NCI-H1436 (cell line): ENCODE data around the gene EFNA4.
A peak's percentile ranks its signal among the peaks of the same experiment; 100 is the strongest.

Experiments used
- DNase-seq: peaks from one replicate; lab custom pipeline; 2025; lab: John Stamatoyannopoulos, UW

The EFNA4 gene, protein sequence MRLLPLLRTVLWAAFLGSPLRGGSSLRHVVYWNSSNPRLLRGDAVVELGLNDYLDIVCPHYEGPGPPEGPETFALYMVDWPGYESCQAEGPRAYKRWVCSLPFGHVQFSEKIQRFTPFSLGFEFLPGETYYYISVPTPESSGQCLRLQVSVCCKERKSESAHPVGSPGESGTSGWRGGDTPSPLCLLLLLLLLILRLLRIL

DNA sequence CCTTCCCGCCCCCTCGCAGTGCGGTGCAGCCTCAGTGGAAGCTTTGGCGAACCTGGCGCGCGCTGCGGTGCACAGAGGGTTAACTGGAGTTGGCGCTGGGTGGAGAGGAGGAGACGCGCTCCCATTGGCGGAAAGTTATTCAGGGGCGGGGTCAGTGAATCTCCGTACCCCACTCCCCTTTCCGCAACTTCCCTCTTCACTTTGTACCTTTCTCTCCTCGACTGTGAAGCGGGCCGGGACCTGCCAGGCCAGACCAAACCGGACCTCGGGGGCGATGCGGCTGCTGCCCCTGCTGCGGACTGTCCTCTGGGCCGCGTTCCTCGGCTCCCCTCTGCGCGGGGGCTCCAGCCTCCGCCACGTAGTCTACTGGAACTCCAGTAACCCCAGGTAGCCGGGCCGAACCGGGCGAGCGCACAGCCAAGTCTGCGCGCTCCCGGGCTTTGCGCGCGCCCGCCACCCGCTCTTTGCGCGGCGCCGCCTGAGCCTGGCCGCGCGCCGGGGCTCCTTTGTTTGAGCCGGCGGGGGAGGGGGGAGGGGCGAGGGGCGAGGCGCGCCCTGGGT lies at the start of gene EFNA4:
Gene EFNA4, plus strand, starts transcription at position 191 of the 561 bp plus-strand sequence. Its CDS starts 84 bp downstream, at position 275.
- DNase-seq = peak; percentile 47

DNA sequence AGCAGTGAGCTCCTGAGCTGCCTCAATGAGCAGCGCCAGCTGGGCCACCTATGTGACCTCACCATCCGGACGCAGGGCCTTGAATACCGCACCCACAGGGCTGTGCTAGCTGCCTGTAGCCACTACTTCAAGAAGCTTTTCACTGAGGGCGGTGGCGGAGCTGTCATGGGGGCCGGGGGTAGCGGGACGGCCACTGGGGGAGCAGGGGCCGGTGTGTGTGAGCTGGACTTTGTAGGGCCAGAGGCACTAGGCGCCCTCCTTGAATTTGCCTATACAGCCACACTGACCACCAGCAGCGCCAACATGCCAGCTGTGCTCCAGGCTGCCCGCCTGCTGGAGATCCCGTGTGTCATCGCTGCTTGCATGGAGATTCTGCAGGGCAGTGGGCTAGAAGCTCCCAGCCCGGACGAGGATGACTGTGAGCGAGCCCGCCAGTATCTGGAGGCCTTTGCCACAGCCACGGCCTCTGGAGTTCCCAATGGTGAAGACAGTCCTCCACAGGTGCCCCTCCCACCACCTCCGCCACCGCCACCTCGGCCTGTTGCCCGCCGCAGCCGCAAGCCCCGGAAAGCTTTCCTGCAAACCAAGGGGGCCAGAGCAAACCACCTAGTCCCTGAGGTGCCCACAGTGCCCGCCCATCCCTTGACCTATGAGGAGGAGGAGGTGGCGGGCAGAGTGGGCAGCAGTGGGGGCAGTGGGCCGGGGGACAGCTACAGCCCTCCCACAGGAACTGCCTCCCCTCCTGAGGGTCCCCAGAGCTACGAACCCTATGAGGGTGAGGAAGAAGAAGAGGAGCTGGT lies 48.6 kb upstream of the EFNA4 start:
- no peak for DNase-seq

DNA sequence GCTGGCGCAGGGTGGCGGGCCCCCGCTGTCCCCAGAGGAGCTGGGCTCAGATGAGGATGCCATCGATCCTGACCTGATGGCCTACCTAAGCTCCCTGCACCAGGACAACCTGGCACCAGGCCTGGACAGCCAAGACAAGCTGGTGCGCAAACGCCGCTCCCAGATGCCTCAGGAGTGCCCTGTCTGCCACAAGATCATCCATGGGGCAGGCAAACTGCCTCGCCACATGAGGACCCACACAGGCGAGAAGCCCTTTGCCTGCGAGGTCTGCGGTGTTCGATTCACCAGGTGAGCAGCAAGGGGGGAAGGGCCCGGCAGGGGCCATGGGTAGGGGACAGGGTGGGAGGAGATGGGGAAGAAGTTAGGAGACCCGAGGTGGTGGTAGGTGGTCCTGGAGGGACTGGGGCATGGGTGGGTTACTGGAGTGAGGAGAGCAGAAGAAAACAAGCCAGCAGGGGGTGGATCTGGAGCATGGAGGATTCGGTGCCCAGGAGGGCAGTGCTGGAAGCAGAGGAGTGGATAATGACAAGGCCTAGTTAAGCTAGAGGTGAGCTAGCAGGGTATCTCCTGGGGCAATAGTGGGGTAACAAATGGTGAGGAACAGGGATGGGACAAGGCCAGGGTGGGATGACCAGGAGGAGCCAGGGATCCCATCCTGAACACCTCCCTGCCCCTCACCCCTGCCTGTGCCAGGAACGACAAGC lies 47.9 kb upstream of the EFNA4 start:
- DNase-seq = no peak

DNA sequence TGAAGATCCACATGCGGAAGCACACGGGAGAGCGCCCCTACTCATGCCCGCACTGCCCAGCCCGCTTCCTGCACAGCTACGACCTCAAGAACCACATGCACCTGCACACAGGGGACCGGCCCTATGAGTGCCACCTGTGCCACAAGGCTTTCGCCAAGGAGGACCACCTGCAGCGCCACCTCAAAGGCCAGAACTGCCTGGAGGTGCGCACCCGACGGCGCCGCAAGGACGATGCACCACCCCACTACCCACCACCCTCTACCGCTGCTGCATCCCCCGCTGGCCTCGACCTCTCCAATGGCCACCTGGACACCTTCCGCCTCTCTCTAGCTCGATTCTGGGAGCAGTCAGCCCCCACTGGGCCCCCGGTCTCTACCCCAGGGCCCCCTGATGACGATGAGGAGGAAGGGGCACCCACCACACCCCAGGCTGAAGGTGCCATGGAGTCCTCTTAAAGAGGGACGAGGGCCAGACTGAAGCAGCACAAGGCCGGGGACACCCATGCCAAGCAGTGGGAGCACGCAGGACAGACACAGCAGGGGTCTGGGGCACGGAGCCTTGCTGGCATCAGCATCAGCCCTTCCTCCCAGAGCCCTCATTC lies 47.2 kb upstream of the EFNA4 start:
- no peak for DNase-seq

DNA sequence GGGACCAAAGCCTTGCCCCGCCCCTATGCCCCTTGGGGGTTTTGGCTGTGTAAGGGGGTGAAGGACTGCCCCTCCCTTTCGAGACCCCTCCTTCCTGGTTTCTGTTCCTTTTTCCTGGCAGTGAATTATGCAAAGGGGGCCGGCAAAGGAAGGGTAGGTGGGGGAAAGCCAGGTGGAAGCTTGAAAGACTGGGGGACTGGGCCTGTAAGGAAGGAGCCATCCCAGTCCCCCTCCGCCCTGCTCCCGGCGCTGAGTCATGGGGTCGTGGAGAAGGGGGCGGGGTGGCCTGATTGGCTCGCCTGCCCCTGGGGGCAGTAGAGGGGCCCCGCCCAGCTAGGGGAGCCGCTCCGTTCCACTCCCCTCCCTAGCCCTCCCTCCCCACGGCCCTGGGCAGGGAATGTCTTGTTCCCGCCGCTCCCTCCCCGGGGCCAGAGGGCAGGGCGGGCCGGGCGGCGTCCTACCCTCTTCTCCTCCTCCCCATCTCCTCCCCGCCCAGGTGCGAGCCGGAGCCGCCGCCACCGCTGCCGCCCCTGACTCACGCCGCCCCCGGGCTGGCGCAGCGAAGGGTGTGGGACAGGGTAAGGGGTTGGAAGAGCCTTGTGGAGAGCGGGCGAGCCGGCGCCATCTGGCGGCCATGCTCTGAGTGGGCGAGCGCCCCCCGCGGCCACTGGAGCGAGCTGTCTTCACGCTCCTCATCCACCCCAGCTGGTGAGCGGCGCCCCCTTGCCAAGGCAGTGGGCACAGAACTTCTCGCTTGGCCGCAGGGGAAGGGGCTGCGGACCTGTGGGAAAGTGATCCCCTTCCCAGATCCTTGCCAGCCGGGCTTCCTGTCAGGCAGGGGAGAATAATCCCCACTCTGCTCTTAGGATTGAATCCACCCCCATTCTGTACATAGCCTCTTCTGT lies 46.2 kb upstream of the EFNA4 start:
- peak; percentile 86 for DNase-seq

DNA sequence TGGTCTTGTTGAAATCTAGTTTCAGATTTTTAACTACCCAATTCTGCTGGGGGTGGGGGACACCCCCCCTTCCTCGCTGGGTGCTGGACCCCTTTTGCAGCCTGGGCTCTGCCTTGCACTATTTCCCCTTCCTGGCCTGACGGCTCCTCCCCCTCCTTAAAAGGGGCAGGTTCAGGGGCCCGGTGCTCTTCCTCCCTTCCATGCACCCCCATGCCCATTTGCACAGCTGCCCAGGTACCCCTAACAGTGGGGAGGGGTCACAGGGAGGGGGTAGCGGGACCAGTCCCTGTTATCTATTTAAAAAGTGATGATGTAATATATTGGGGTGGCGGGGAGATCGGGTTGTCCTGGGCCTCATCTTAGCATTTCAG lies 45.6 kb upstream of the EFNA4 start:
- no peak for DNase-seq

DNA sequence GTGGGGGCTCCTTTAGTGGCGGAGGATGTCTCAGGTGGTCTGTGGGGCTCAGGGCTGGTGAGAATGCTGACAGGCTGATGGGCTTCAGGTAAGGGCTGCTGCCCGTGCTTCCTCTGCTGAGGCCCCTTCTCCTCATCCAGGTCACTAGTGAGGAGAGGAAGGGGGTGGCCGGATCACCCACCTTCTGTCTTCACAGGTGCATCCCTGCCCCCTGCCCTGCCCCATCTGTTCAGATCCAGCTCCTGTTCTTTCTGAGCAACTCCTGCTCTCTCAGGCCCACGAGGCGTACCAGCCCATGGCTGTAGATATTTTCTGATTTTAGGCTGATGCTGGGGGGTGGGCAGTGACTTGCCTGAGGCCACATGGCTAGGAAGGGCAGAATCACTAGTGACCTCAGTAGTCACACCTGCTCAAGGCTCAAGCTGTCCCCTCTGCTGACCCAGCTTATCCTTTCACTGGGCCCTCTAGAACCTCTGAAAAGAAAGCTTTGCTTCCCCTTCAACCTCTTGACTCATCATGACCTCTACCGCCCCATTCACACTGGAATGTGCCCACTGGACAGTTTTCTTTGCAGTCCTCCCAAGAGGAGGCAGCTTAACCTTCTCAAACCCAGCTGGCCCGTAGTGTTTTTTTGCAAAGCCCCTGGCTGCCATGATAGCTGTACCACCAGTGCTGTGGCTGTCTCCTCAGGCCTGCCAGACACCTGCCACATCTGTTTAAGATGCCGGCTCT lies 44.8 kb upstream of the EFNA4 start:
- no peak for DNase-seq

DNA sequence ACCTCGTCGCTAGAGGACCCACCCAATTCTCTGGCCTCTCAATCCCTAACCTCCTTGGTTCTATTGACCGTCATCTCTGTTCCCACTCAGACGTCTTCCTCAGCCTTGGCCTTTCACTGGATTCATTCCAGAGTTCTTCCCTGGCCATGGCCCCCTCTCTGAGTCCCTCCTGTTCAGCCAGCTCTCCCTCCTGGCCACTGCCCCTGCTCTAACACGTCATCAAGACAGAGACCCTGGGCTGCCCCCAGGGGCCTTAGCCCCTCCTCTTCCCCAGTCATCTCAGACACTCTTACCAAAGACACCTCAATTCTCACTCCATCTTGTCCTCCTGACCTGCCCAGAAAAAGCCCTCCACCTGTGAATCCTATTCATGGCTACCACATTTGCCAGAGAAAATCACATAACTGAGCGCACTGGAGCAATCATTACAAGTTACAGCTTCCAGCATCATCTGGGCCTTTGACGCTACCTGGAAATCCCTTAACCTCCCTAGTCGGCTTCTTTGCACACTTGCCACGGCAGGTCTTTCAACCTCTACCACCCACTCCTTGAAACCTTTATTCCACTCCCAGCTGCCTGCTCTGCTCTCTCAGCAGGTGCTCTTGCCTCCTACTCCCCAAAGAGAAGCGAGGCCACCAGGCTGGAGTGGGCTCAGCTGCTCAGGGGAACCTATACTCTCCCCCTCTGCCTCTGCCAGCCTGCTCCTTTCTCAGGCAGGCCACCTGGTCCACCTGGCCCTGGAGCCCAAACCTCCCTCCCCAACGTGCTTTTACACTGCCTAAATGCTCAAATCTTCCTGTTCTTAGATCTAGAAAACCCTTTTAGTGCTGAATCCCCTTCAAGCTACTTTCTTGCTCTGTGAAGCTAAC lies 43.9 kb upstream of the EFNA4 start:
- DNase-seq = no peak

DNA sequence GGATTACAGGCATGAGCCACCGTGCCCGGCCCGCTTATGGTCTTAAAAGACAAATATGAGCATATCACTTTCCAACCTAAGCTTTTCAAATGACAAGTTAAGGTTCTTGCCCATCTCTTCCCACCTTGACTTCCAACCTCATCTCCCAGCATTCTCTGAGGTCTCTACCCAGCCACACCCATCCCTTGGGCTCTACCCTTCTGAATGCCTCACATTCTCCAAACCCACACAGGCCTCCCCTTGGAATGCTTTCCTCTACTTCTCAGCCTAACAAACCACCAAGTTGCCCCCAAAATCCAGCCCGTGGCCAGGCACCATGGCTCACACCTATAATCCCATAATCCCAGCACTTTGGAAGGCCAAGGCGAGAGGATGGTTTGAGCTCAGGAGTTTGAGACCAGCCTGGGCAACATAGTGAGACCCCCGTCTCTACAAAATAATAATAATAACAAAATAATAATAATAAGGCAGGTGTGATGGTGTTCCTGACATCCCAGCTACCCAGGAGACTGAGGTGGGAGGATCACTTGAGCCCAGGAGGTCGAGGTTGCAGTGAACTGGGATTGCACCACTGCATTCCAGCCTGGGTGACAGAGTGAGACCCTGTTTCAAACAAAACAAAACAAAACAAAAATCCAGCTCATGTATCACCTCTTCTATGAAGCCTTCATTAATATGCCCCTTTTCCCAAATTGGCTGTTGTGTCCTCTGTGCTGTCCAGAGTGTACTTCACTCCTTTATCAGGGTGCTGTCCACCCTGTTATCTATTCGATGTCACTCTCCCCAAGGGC lies 41.2 kb upstream of the EFNA4 start:
- no peak for DNase-seq

DNA sequence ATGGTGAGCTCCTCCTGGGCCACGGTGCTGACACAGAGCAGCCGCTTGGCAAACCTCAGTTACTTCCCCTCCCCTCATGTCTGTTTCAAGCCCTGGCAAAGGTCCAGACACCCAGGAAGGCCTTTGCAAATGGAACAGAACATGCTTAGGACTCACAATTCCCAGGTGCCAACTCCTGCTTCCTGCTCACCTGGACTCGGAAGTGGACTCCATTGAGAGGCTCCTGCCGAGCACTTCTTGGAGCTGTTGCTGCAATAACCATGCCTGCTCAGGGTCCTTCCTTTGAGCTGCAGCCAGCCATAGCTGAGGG lies 40.7 kb upstream of the EFNA4 start:
- DNase-seq = no peak

DNA sequence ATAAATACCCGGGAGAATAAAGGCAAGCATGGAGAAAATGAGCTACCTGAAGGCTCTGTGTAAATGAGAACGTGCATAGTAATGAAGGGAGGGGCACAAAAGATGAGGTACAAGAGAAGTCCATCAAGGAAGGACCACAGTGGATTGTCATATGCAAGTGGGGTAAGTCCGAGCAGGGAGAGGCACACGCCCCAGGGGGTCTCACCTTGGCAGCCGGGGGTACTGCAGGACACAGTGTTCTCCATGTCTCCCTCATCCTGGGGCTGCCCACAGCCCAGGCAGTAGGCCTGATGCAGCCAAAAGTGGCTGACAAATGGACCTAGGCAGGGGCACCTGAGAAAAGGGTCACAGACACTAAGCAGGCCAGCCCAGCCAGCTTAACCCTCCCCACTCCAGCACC lies 39.9 kb upstream of the EFNA4 start:
- no peak for DNase-seq

DNA sequence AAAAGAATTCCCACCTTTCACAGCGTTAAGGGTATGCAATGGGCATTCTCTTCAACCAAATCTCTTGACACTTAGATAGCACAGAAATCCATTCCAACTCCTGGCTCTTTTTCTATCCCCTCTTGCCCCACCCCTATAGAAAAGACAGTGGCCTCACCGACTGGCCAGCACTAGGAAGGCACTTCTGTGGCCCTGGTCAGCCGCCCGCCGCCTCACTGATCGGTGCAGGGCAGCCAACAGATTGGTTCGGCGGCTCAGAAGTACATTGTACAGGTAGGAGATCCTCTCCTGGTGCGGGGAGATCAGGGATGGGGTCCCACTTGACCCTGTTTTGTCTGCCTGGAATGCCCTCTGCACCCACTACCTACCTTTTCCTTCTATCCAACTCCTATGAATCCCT lies 39.2 kb upstream of the EFNA4 start:
- DNase-seq = no peak

DNA sequence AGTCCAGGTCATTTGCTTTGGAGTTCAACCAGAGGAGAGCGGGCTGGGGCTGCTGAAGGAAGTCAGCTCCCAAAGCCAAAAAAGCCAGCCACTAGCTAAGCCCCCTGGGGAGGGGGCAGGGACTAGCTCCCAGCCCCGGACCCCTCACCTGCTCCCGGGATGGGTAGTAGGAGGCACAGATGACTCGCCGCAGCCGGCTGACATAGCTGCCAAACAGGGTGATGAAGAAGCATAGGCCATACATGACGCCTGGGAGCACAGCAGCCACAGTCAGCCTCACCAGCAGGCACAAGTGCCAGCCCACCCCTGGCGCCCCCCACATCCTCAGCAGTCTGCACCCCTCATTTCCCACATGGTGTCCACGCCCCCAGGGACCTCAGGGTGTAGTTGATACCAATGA lies 37.4 kb upstream of the EFNA4 start:
- no peak for DNase-seq

DNA sequence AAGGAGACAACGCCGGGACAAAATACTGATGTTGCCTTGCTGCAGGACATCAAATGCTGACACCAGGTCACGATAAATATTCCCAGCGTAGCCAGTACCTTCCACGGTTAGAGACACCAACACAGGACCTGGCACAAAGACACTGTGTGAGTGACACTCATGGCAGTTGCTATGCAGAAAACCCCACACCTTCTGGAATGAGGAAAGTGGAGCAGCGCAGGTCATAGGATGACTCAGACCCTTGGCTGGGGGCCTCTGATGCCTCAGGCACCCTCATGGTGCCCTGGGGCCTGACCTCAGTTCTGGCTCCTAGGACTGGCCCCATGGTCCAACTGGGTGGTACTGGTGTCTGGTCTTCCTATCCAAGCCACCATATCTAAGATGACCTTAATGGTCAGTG lies 37.0 kb upstream of the EFNA4 start:
- no peak for DNase-seq

DNA sequence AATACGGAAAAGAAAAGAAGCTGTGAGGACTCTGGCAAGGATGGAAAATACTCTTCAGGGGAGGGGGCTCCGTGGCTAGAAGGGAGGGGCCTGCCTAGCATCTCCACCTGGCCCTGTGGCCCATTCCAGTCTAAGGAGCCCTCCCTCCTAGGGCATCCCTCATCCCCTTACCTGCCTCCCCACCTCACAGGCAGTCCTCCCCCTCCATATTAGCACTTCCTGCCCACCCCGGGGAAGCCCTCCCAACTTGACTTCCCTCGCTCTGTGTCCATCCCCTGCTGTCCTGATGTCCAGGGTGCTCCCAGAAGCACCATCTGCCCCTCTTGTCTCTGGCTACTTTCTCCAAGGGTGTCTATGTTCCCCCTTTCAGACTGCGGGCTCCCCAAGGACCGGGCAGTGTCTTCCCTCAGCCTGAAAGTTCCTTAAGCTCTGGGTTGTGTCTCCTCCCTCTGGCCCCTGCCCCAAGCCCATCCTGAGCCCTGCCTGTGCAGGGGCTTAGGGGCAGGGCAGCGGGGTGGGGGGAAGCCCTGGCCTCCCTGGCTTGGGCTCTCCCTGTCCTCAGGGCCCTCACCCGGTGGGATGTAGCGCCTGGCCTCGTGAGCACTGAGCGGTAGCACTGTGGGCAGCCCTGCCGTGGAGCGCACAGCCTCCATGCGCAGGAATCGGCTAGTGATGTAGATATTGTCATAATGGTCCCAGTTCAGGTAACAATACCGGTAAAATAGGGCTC lies 33.9 kb upstream of the EFNA4 start:
- no peak for DNase-seq

DNA sequence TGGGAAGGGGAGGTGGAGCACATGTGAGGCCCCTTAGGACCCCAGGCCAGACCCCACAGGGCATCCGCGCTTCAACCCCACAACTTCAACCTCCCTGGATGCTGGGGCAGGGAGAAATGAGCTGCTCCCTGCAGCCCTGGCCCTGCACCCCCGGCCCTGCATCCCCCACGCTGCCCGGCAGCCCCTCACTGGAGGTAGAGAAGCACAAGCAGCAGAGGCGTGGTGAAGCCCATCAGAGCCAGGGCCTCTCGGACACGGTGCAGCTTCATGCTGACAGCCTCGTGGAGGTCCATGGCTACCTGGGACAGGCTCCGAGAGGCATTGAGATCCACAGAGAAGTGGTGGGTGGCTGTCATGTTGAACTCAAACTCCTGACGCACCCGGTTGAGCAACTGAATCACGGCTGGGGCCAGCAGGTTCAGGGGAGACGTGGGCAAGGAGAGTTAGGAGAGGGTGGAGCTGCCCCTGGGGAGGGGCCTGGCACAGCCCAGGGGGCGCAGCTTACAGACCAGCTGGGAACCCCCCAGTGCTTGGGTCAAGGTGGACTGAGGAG lies 33.2 kb upstream of the EFNA4 start:
- DNase-seq = no peak

DNA sequence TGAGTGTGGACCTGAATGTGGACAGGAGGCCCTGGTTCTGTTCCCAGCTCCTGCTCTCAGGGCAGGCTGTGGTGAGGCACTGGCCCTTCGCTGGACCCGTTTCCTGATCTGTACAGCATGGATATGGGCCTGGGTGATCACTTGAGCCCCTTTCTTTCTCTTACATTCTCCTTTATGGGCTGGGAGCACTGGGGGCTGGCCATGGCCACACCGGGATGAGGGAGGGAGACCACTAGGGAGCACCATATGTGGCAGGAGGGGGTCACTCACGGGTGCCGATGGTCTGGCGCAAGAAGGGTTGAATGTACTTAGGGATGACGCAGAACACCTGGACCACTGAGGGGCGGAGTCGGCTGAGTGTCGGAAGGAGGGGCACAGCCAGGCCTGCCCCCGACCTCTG lies 32.6 kb upstream of the EFNA4 start:
- DNase-seq = no peak

DNA sequence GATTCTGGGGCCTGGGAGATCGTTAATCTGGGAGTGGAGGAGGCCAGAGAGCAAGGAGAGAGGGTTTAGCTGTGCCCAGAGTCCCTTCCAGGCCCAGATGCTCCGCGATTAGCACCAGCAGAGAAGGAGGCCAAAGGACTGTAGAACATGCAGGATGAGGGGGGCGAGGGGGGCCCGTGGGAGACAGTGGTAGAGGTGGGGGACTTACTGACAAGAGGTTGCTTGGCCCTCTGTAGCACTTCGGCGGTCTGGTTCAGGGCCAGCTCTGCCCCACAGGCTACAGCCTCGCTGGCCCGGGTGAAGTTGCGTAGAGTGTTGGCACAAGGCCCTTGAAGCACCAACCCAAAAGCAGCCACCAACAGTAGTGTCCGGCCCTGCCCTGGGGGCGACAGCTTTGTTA lies 30.7 kb upstream of the EFNA4 start:
- DNase-seq = no peak
